Erythroblast (primary cell): ENCODE data around the gene OTUD1.

ENCODE experiments used
- GATA1 ChIP-seq: IDR thresholded peaks from 2 replicates; pipeline ENCODE4 v1.6.1; 2011; ENCODE audit warnings: low read depth, mild to moderate bottlenecking, control low read depth, low read length, moderate library complexity
- POLR2A ChIP-seq: IDR thresholded peaks from 2 replicates; pipeline ENCODE4 v1.6.1; 2011; ENCODE audit warnings: mild to moderate bottlenecking, low read length

GRCh38 chr10:23479798-23480473 lies 41.1 kb downstream of the OTUD1 start:
- TF ChIP-seq POLR2A (no peak), GATA1 (no peak)
